ENCODE data around the gene LAMTOR1. TPM values are rescaled to one million over a fixed set of nuclear protein-coding genes. Genes with fewer than 3 reads are reported as not detected.

Gene LAMTOR1
- total RNA-seq, 4 donors from 2014 or later = 64.5 to 111 (median 101) TPM

DNA sequence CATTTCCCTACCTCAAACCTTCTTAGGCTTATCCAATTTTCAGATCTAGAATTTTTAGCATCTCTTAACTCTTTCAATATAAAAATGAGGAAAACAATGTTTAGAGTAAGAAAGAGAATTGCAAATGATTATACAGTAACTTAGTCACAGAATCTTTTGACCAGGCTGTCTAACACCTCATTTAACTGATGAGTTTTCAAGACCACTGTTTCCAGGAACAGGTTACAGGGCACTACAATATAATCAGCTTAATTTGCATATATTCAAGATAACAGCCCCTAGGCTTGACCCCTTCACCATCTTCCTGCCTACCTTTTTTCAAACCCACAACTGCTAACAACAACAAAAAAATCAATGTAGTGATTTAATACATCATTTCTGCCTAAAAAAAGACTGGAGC is 35.4 kb downstream of the LAMTOR1 start:
- H3K36me3 ChIP-seq = peaks cover 6% of the 10 kb centered on the region
- TF ChIP-seq, protein P1, sequence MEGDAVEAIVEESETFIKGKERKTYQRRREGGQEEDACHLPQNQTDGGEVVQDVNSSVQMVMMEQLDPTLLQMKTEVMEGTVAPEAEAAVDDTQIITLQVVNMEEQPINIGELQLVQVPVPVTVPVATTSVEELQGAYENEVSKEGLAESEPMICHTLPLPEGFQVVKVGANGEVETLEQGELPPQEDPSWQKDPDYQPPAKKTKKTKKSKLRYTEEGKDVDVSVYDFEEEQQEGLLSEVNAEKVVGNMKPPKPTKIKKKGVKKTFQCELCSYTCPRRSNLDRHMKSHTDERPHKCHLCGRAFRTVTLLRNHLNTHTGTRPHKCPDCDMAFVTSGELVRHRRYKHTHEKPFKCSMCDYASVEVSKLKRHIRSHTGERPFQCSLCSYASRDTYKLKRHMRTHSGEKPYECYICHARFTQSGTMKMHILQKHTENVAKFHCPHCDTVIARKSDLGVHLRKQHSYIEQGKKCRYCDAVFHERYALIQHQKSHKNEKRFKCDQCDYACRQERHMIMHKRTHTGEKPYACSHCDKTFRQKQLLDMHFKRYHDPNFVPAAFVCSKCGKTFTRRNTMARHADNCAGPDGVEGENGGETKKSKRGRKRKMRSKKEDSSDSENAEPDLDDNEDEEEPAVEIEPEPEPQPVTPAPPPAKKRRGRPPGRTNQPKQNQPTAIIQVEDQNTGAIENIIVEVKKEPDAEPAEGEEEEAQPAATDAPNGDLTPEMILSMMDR (IDR thresholded peaks at IDR 0.05) = no peak
- TF ChIP-seq EP300 (IDR thresholded peaks at IDR 0.05) (no peak), POLR2AphosphoS5 (IDR thresholded peaks at IDR 0.05) (no peak), POLR2A (IDR thresholded peaks at IDR 0.05) (no peak)
- peak overlapping the region; percentile 34 for H3K27ac ChIP-seq
- no peak overlapping the region for H3K4me3 ChIP-seq
- no peaks in the 10 kb centered on the region for H3K27me3 ChIP-seq
- DNase-seq (ENCODE audit: low spot score in 2 of 2) = no peak
- peaks cover 61% of the 10 kb centered on the region for H3K4me1 ChIP-seq
- no peaks in the 10 kb centered on the region for H3K9me3 ChIP-seq

DNA sequence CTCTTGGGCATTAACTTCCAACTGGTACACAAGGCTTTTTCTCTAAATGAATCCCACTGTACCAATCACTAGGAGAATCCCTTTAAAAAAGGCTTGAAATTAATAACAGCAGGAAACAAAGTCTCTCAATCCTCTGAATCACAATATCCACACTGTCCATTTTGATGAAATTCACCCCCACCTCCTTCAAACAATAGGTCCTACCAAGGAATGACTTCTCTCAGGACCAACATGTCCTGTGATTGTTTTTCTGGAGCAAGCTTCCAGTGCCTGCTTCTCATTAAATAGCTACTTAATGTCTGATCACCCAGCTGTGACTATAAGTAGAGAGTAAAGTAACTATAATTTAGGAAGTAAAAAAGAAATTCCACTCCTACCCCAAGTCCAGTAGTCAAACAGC is 35.8 kb downstream of the LAMTOR1 start:
- peaks cover 58% of the 10 kb centered on the region for H3K4me1 ChIP-seq
- H3K27me3 ChIP-seq = no peaks in the 10 kb centered on the region
- peaks cover 9% of the 10 kb centered on the region for H3K36me3 ChIP-seq
- no peak for DNase-seq (ENCODE audit: low spot score in 2 of 2)
- no peak overlapping the region for H3K4me3 ChIP-seq
- TF ChIP-seq POLR2A (IDR thresholded peaks at IDR 0.05) = no peak
- peak overlapping the region; percentile 44 for H3K27ac ChIP-seq
- no peaks in the 10 kb centered on the region for H3K9me3 ChIP-seq

DNA sequence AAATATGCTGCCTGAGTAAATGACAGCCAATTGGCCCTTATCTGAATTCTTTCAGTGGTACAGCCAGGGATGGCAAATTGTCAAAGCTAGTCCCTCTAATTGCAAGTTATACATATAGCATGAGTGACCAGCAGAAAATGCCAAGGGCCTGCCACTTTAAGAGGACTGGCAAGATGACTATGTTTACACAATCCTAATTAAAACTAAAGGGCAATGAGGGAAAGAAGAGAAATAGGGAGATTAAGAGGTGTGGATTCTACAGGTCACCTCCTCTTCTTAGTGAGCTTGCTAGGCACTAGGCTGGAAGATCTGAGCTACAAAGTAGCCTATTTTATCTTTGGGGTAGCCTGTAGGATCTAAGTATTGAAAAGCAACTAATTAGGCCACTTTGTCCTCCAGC is 36.2 kb downstream of the LAMTOR1 start:
- TF ChIP-seq EP300 (IDR thresholded peaks at IDR 0.05) (no peak), POLR2A (IDR thresholded peaks at IDR 0.05) (no peak), POLR2AphosphoS5 (IDR thresholded peaks at IDR 0.05) (no peak)
- TF ChIP-seq, protein P1 (IDR thresholded peaks at IDR 0.05) = no peak
- Histone ChIP-seq H3K27me3 (no peaks in the 10 kb centered on the region), H3K36me3 (peaks cover 10% of the 10 kb centered on the region), H3K4me3 (no peak overlapping the region), H3K27ac (peak overlapping the region; percentile 44), H3K4me1 (peaks cover 54% of the 10 kb centered on the region), H3K9me3 (no peaks in the 10 kb centered on the region)
- no peak for DNase-seq (ENCODE audit: low spot score in 2 of 2)

DNA sequence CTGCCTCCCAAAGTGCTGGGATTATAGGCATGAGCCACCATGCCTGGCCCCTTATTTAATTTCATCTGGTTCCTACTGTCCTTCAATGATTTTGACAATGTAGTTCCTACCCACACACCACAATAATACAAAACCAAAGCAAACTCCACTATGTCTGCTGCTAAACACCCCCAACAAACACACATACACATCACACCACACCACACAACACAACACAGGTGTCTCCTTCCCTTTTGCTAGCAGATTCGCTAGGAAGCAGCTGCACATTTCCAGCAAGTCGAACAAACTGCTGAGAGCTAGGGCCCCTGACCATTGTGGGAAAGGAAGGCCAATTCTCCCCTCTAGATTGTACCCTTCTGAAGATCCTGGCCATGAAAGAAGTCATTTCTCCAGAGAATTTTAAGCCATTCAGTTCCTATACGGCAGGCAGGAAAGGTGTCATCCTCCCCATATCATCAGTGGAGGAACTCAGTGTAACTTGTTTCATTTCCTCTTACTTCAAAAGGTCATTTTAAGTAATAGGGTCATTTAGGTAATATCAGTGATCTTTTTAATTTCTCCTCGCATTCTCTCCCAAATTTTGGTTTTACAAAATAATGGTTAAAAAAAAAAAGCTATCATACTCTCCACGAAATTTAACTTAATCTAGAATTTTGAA is 41.2 kb downstream of the LAMTOR1 start:
- 92% methylated on average over 5 of the region's 5 CpGs for WGBS
- Histone ChIP-seq H3K27ac (no peak overlapping the region), H3K36me3 (peaks cover 10% of the 10 kb centered on the region), H3K27me3 (no peaks in the 10 kb centered on the region), H3K4me3 (no peak overlapping the region), H3K9me3 (no peaks in the 10 kb centered on the region), H3K4me1 (peaks cover 16% of the 10 kb centered on the region)
- no peak for DNase-seq (ENCODE audit: low spot score in 2 of 2)
- TF ChIP-seq POLR2AphosphoS5 (IDR thresholded peaks at IDR 0.05) = no peak
- no peak for TF ChIP-seq POLR2A (IDR thresholded peaks at IDR 0.05)

DNA sequence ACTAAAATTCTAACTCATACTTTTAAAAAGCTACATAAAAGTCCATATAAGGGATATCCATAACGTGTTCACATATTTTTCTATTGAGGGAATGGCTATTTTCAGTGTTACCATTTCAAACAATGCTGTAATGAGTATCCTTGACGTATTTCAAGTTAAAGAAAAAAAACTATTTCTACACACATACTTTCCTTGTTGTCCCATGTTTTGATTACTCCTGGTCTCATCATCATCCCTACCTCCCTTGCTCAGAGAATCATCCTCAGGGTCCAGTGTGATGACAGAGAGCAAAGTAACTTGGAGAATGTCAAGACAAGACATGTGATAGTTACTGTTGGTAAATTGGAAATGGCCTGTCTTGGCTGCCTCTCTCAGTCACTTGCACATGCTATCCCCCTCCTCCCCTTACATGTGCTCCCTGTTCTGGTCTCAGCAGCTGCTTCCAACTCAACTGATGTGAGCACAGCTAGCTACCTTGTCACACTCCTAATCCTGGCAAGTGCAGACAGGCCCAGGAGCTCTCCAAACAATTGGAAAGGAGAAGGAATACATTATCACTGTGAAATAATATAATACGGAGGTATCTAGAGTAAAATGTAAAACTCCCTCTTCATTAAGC is 44.6 kb downstream of the LAMTOR1 start:
- H3K4me1 ChIP-seq = peaks cover 9% of the 10 kb centered on the region
- H3K27ac ChIP-seq = no peak overlapping the region
- no peak overlapping the region for H3K4me3 ChIP-seq
- no peaks in the 10 kb centered on the region for H3K27me3 ChIP-seq
- 53% methylated on average over 3 of the region's 3 CpGs for WGBS
- no peaks in the 10 kb centered on the region for H3K9me3 ChIP-seq
- TF ChIP-seq EP300 (IDR thresholded peaks at IDR 0.05) = no peak
- TF ChIP-seq, protein P1 (IDR thresholded peaks at IDR 0.05) = no peak
- TF ChIP-seq POLR2AphosphoS5 (IDR thresholded peaks at IDR 0.05) = no peak
- TF ChIP-seq POLR2A (IDR thresholded peaks at IDR 0.05) = no peak
- H3K36me3 ChIP-seq = peaks cover 6% of the 10 kb centered on the region
- no peak for DNase-seq (ENCODE audit: low spot score in 2 of 2)

DNA sequence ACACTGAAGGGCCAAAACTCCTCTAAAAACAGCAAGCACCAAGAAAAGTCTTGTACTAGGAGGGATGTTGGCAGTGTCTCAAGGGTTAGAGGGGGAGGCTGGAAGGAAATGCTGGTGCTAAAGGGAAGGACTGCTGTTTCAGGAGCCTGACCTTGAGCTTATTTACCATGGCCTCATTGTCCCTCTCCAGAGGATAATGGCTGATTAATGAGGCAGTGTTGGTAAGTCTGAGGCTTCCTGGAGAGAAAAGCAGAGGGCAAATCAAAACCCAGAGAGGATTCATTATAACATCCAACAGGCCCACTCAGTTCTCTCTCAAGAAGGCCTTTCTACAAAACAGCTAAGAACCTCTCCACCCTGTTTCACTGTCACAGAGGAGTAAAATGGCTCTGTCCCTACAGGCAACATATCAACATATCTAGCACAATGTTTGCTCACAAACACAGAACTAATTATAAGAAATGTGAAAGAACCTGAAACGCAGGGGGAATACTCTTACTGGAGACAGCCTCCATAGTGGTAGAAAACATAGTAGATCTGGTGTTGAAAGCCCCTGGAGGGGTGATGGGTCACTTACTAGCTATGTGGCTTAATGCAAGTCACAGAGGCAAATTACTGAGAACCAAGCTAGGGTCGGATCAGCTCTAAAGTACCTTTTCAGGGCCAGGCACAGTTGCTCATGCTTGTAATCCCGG is 54.2 kb downstream of the LAMTOR1 start:
- Histone ChIP-seq H3K9me3 (no peaks in the 10 kb centered on the region), H3K36me3 (peaks cover 10% of the 10 kb centered on the region), H3K4me3 (no peak overlapping the region), H3K27ac (peak overlapping the region; percentile 5), H3K4me1 (no peaks in the 10 kb centered on the region), H3K27me3 (no peaks in the 10 kb centered on the region)
- TF ChIP-seq, protein P1 (IDR thresholded peaks at IDR 0.05) = no peak
- TF ChIP-seq POLR2AphosphoS5 (IDR thresholded peaks at IDR 0.05) (no peak), EP300 (IDR thresholded peaks at IDR 0.05) (no peak), POLR2A (IDR thresholded peaks at IDR 0.05) (no peak)
- DNase-seq (ENCODE audit: low spot score in 2 of 2) = no peak
- 86% methylated on average over 3 of the region's 3 CpGs for WGBS

Data from suprapubic skin (tissue), 4 donors.